Adipose tissue (tissue), 3 donors: Measurements from ENCODE around the gene HELZ2. TPM values are rescaled to one million over a fixed set of nuclear protein-coding genes. Genes with fewer than 3 reads are reported as not detected.

ENCODE experiments used
- H3K27ac ChIP-seq: one replicate; pipeline ENCODE4 v1.5.1; 2013; ENCODE audit warnings: low read depth, low read length
- WGBS, 3 donors: extraction: QIAGEN DNeasy Blood & Tissue Kit; methylation state at CpG; one replicate each; pipeline ENCODE4 v1.1.7; 2013; 5-methylcytosine and 5-hydroxymethylcytosine counted together
- polyA plus RNA-seq, 3 donors: library from polyadenylated mRNA; stranded (reverse); fragments of 200-250 nt; gene quantifications; one replicate each; pipeline ENCODE4 v1.2.3, GENCODE V29; 2013
- donor health status: healthy with polysubstance abuse.
- donor health status: Bipolar disorder and iron deficiency.
- donor health status: healthy.

Gene HELZ2
- polyA plus RNA-seq, 3 donors = 11.3 to 22.0 (median 13.3) TPM

GRCh38 chr20:63568986-63569949 is 4.8 kb downstream of the HELZ2 start:
- WGBS, 3 donors = 87 to 92% (median 88%) methylated on average over 42 to 46 of the region's 46 CpGs
- no peak overlapping the region for H3K27ac ChIP-seq

GRCh38 chr20:63568170-63568981 is 5.7 kb downstream of the HELZ2 start:
- 65 to 86% (median 65%) methylated on average over 37 to 43 of the region's 43 CpGs for WGBS, 3 donors
- H3K27ac ChIP-seq = no peak overlapping the region

GRCh38 chr20:63567386-63568169 is 6.5 kb downstream of the HELZ2 start:
- 55 to 88% (median 66%) methylated on average over 26 to 37 of the region's 37 CpGs for WGBS, 3 donors
- no peak overlapping the region for H3K27ac ChIP-seq

GRCh38 chr20:63567136-63567385 is 7.0 kb downstream of the HELZ2 start:
- 76 to 91% (median 80%) methylated on average over 21 to 22 of the region's 22 CpGs for WGBS, 3 donors
- no peak overlapping the region for H3K27ac ChIP-seq

GRCh38 chr20:63566395-63567135 is 7.5 kb downstream of the HELZ2 start:
- 71 to 91% (median 90%) methylated on average over 43 to 46 of the region's 46 CpGs for WGBS, 3 donors
- no peak overlapping the region for H3K27ac ChIP-seq

GRCh38 chr20:63565699-63566335 is 8.2 kb downstream of the HELZ2 start:
- H3K27ac ChIP-seq = no peak overlapping the region
- WGBS, 3 donors = 94 to 96% (median 95%) methylated on average over 42 to 43 of the region's 43 CpGs

GRCh38 chr20:63565021-63565698 is 8.9 kb downstream of the HELZ2 start:
- no peak overlapping the region for H3K27ac ChIP-seq
- WGBS, 3 donors = 96 to 97% (median 96%) methylated on average over 56 to 61 of the region's 61 CpGs

- H3K27ac ChIP-seq = no peak overlapping the region
- 96 to 97% (median 97%) methylated on average over 60 to 62 of the region's 62 CpGs for WGBS, 3 donors
Observed at GRCh38 chr20:63564036-63564810, 9.8 kb downstream of the HELZ2 start.

- no peak overlapping the region for H3K27ac ChIP-seq
- WGBS, 3 donors = 92 to 94% (median 93%) methylated on average over 48 to 55 of the region's 55 CpGs
Observed at GRCh38 chr20:63563225-63563935, 10.7 kb downstream of the HELZ2 start.

- 94 to 95% (median 94%) methylated on average over 52 to 54 of the region's 54 CpGs for WGBS, 3 donors
- no peak overlapping the region for H3K27ac ChIP-seq
Observed at GRCh38 chr20:63562461-63563224, 11.4 kb downstream of the HELZ2 start.

GRCh38 chr20:63561624-63562396 is 12.2 kb downstream of the HELZ2 start:
- no peak overlapping the region for H3K27ac ChIP-seq
- 88 to 92% (median 91%) methylated on average over 32 to 36 of the region's 36 CpGs for WGBS, 3 donors

- 91 to 94% (median 94%) methylated on average over 26 of the region's 26 CpGs for WGBS, 3 donors
- H3K27ac ChIP-seq = no peak overlapping the region
Observed at GRCh38 chr20:63560856-63561609, 13.0 kb downstream of the HELZ2 start.

GRCh38 chr20:63560333-63560805 is 13.7 kb downstream of the HELZ2 start:
- WGBS, 3 donors = 94 to 98% (median 97%) methylated on average over 16 of the region's 16 CpGs
- no peak overlapping the region for H3K27ac ChIP-seq
